ENCODE data around the gene UTP4.

Gene UTP4

GRCh38 chr16:69089091-69089910 lies 43.1 kb upstream of the UTP4 start:
- DNase-seq (ENCODE audit: low read depth) = peak; percentile 26
- TF ChIP-seq, protein P1, sequence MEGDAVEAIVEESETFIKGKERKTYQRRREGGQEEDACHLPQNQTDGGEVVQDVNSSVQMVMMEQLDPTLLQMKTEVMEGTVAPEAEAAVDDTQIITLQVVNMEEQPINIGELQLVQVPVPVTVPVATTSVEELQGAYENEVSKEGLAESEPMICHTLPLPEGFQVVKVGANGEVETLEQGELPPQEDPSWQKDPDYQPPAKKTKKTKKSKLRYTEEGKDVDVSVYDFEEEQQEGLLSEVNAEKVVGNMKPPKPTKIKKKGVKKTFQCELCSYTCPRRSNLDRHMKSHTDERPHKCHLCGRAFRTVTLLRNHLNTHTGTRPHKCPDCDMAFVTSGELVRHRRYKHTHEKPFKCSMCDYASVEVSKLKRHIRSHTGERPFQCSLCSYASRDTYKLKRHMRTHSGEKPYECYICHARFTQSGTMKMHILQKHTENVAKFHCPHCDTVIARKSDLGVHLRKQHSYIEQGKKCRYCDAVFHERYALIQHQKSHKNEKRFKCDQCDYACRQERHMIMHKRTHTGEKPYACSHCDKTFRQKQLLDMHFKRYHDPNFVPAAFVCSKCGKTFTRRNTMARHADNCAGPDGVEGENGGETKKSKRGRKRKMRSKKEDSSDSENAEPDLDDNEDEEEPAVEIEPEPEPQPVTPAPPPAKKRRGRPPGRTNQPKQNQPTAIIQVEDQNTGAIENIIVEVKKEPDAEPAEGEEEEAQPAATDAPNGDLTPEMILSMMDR (IDR thresholded peaks at IDR 0.05; ENCODE audit: low read depth, low read length, missing control alignments) = no peak
- no peak overlapping the region for H3K4me3 ChIP-seq (ENCODE audit: low read depth, low read length)

DNA sequence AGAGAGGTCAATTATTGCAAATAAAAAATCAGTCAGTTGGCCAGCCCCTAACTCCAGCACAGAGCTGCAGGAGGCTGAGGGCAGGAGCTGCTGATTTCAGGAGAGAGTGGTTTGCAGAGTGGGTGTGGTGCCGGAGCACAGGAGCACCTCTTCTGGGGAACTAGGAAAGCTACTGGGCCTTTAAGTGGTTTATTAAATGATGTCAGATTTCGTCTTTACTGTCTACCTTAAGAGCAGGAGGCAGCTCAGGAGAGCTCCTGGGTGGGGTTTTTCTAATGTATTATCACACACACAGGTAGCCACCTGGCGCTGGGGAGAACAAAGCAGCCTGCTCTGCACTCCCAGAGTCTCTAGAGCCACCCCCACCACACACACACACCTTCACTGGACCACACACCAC lies 38.5 kb upstream of the UTP4 start:
- no peak for DNase-seq (ENCODE audit: low read depth)
- TF ChIP-seq, protein P1 (IDR thresholded peaks at IDR 0.05; ENCODE audit: low read depth, low read length, missing control alignments) = no peak
- no peak overlapping the region for H3K4me3 ChIP-seq (ENCODE audit: low read depth, low read length)

- TF ChIP-seq, protein P1 (IDR thresholded peaks at IDR 0.05; ENCODE audit: low read depth, low read length, missing control alignments) = no peak
- DNase-seq (ENCODE audit: low read depth) = no peak
- H3K4me3 ChIP-seq (ENCODE audit: low read depth, low read length) = no peak overlapping the region
These were observed 37.9 kb upstream of the UTP4 start for GRCh38 chr16:69094501-69094900.

DNA sequence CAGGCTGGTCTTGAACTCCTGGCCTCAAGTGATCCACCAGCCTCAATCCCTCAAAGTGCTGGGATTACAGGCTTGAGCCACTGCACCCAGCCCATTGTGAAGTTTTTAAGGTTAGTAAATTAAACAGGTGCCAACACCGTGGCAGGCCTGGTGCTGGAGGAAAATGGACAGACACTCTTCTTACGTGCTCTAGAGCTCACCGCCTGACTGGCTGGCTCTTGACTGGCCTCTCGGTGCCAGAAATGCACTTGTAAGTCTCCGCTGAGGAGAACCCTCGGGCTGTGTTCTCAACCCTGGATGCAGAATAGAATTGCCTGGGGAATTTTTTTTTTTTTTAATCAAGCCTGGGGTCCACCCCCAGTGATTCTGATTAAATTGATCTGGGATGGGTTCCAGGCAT lies 37.3 kb upstream of the UTP4 start:
- no peak for DNase-seq (ENCODE audit: low read depth)
- TF ChIP-seq, protein P1 (IDR thresholded peaks at IDR 0.05; ENCODE audit: low read depth, low read length, missing control alignments) = no peak
- H3K4me3 ChIP-seq (ENCODE audit: low read depth, low read length) = no peak overlapping the region

GRCh38 chr16:69100071-69100691 lies 32.3 kb upstream of the UTP4 start:
- TF ChIP-seq, protein P1 (IDR thresholded peaks at IDR 0.05; ENCODE audit: low read depth, low read length, missing control alignments) = no peak
- no peak overlapping the region for H3K4me3 ChIP-seq (ENCODE audit: low read depth, low read length)
- DNase-seq (ENCODE audit: low read depth) = no peak

GRCh38 chr16:69105501-69106361 lies 26.7 kb upstream of the UTP4 start, which contains the start of gene HAS3:
Gene HAS3, plus strand, starts transcription at chr16:69105653. Its CDS starts 3,743 bp downstream, at chr16:69109396.
- no peak for DNase-seq (ENCODE audit: low read depth)
- peak within 1 kb of the TSS; percentile 48 for H3K4me3 ChIP-seq (ENCODE audit: low read depth, low read length)
- TF ChIP-seq, protein P1 (IDR thresholded peaks at IDR 0.05; ENCODE audit: low read depth, low read length, missing control alignments) = peak; percentile 28

Data from GM12864 (cell line).